DLD1 (cell line): ENCODE results near the gene COA5.
"Not testable (repeated sequence)": the region's sequence is repeated elsewhere in the genome, so short reads cannot be mapped to it uniquely, and the experiment has no call there.

Source experiments
- in situ Hi-C: cut with HindIII; loops from 2 replicates; pipeline ENCODE4 v1.10.0; 2017; ENCODE audit warnings: low sequenced_read_pairs

Gene COA5

GRCh38 chr2:98607104-98607503, 1.2 kb downstream of the COA5 start:
- in situ Hi-C loops: no loop called here

GRCh38 chr2:98606431-98606830, 1.9 kb downstream of the COA5 start:
- in situ Hi-C loops: no loop called here

- in situ Hi-C loops: no loop called here
These were observed 3.2 kb downstream of the COA5 start for GRCh38 chr2:98605076-98605475.

GRCh38 chr2:98604547-98604946, 3.8 kb downstream of the COA5 start:
- in situ Hi-C loops: no loop called here

- in situ Hi-C loops: no loop called here
These were observed 6.7 kb downstream of the COA5 start for GRCh38 chr2:98601532-98602132.

GRCh38 chr2:98598781-98599428, 9.4 kb downstream of the COA5 start:
- in situ Hi-C loops: no loop called here

GRCh38 chr2:98594665-98595064, 13.6 kb downstream of the COA5 start:
- in situ Hi-C loops: not testable (repeated sequence)

- in situ Hi-C loops: no loop called here
These were observed 15.7 kb downstream of the COA5 start for GRCh38 chr2:98592565-98592964.

- in situ Hi-C loops: no loop called here
These were observed 18.8 kb downstream of the COA5 start for GRCh38 chr2:98589489-98589888.

- in situ Hi-C loops: no loop called here
These were observed 19.4 kb downstream of the COA5 start for GRCh38 chr2:98588880-98589431.

- in situ Hi-C loops: no loop called here
These were observed 21.7 kb downstream of the COA5 start for GRCh38 chr2:98586551-98587140.

- in situ Hi-C loops: no loop called here
These were observed 22.9 kb downstream of the COA5 start for GRCh38 chr2:98585386-98585785.

- in situ Hi-C loops: no loop called here
These were observed 24.3 kb downstream of the COA5 start for GRCh38 chr2:98583816-98584618.

- in situ Hi-C loops: no loop called here
These were observed 25.0 kb downstream of the COA5 start for GRCh38 chr2:98583276-98583675.

GRCh38 chr2:98582523-98582922, 25.8 kb downstream of the COA5 start:
- in situ Hi-C loops: no loop called here

GRCh38 chr2:98580656-98581284, 27.5 kb downstream of the COA5 start:
- in situ Hi-C loops: no loop called here

GRCh38 chr2:98579926-98580325, 28.4 kb downstream of the COA5 start:
- in situ Hi-C loops: no loop called here

- in situ Hi-C loops: no loop called here
These were observed 30.1 kb downstream of the COA5 start for GRCh38 chr2:98578231-98578630.

- in situ Hi-C loops: no loop called here
These were observed 31.0 kb downstream of the COA5 start for GRCh38 chr2:98577313-98577712.

- in situ Hi-C loops: no loop called here
These were observed 31.5 kb downstream of the COA5 start for GRCh38 chr2:98576666-98577312.
